GM19238 (cell line): ENCODE data around the gene UBAC2.

ENCODE experiments used
- DNase-seq: peaks from one replicate; pipeline ENCODE4 v3.0.0; 2011; ENCODE audit warnings: low spot score; ENCODE audit not compliant: insufficient read length

UBAC2 gene

GRCh38 chr13:99310382-99311031 is 109.9 kb downstream of the UBAC2 start:
- DNase-seq, result no peak

- DNase-seq, result no peak
These were observed 110.5 kb downstream of the UBAC2 start for GRCh38 chr13:99311137-99311536.

DNA sequence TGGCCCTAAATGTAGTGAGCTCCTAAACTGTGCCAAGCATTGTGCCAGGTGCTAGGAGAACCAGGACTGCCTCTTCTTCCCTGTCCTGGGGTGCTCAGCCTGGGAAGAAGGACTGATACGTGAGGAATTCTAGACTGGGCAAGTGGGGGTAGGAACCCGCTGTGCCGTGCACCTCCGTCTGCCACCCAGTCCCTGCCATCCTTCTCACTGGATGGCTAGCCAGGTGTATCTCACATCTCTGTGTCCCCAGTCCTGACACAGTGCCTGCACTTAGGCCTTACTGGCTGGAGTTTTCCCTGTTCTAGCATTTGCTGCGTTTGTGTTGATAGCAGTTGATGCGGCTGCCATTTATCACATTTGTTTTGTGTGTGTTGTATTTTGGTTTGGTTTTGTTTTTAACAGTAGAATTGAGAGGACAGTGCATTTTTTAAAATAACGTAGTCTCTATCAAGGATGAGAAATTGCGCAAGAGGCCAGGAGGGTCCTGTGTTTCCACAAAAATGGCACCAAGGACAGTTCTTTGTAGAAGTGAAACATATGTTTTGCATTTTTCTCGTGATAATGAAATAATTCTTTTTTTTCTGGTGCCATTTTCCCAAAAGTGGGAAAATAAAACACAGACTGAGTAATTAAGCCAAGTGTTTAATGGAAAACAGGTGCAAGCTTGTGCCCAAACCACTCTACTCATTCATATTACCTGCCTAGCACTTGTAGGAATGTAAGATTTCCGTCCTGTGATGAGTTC is 111.3 kb downstream of the UBAC2 start:
- DNase-seq, result no peak

GRCh38 chr13:99312493-99312883 is 111.8 kb downstream of the UBAC2 start:
- no peak for DNase-seq

DNA sequence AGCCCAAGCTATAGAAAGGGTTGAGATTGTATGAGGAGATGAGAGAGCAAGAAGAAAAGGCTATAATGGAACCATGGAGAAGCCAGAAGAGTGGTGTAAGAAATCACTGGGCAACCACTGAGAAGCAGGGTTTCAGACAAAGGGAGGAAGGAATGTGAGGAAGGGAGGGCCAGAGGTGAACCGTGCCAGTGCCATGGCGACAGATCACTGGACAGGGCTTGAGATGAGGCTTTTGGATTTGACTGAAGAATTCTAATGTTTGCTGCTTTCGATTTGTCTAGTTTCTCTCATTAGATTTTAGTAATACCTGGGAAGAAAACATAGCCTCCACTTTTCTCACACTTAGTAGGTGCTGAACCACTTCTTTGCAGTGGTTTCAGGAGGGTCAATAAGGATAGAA is 112.8 kb downstream of the UBAC2 start:
- no peak for DNase-seq

GRCh38 chr13:99313941-99314340 is 113.3 kb downstream of the UBAC2 start:
- DNase-seq, result no peak

DNA sequence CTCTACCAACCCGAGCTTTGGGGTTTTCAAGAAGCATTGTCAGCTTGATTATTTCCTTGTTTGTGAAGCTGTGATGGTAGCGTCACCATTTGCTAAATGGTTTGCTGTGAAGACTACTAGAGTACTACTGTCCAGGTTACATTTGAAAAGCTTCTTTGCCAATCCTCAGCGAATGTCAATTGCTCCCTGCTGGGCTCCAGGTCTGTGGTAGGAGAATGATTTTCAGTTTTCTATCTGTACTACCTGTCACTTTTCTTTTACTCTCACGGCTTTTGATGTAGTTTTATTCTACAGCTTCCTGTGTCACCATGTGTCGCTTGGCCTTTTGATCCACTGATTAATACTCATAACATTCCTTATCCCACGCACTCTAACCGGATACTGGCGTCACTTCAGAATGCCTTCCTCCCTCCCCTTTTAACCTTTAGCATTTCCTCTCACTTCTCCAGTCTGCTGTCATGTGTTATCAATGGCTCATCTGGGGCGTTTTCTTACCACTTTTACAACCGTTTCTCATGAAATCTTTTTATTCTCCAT is 114.1 kb downstream of the UBAC2 start:
- DNase-seq, result no peak

GRCh38 chr13:99315186-99315585 is 114.5 kb downstream of the UBAC2 start:
- no peak for DNase-seq

DNA sequence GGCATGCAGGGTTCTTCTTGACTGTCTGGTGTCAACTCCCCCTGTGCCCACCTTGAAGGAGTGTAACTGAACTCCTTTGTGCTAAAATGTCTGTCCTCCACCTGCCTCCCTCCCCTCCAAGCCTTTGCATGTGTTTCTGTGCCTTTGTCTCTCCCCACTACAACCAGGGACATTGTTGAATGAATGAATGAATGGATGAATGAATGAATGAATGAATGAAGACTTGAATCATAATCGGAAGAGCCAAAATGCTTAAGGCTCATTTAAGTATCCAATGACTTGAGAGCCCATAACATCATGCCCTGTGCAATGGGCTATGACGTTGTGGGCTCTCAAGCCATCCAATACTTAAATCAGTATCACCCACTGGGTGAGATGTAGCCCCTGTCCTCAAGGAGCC is 115.6 kb downstream of the UBAC2 start:
- DNase-seq, result no peak

DNA sequence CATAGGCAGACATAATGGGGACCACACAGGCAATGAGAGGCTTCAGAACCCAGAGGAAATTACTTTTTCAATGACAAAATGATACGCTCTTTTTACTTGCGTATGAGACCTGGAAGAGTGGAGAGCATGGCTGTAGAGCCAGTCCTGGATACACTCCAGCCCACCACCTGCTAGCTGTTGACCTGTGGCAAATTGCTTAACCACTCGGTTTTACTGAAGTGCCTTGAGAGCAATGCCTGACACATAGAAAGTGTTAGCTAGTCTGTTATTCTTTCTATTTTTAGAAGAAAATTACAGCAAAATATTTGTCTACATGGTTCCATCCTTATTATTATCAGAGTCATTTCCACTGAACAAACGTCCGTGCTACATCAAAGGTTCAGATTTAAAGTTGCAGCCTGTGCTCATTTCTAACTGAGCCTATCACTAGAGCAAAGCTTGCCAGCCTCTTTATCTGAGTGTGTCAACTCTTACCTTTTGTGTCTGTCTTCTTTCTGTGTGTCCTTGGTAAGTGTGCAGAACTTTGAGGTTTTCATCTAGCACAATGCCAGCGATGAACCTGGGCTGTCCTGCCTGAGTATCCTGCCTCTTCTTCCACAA is 116.1 kb downstream of the UBAC2 start:
- no peak for DNase-seq

DNA sequence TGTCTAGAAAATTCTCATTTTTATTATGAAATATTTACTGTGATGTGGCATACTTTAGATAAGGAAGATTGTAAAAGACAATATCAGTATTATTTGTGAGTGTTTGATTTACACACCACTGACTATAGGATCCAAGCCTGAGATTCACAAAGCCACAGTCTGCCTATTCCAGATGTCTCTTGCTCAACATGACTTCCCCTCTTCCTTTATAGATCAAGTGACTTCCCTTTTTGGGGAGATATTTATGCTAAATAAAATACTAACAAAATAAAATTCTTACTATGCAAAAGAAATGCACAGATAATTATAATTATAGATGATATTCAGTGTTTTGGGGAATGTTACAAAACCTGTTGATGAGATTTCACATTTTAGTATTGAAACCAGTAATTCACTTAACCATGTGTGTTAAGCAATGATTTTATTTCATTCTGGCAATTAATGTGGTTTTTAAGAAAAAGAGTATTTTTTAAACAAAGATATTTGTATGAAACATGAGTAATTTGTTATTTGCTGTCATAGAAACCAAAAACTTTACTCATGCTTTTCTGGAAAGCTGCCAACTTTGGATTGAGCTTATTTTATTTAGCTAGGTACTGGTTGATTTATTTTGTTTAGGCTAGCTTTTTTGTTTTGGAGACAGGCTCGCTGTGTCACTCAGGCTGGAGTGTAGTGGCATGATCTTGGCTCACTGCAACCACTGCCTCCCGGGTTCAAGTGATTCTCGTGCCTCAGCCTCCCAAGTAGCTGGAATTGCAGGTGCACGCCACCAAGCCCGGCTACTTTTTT is 120.2 kb downstream of the UBAC2 start:
- DNase-seq, result no peak

GRCh38 chr13:99321709-99322108 is 121.1 kb downstream of the UBAC2 start:
- DNase-seq, result no peak

- peak; percentile 12 for DNase-seq
These were observed 121.8 kb downstream of the UBAC2 start for GRCh38 chr13:99322297-99323103.

- no peak for DNase-seq
These were observed 122.8 kb downstream of the UBAC2 start for GRCh38 chr13:99323488-99323887.

GRCh38 chr13:99326012-99326411 is 125.4 kb downstream of the UBAC2 start:
- no peak for DNase-seq

- DNase-seq, result no peak
These were observed 126.5 kb downstream of the UBAC2 start for GRCh38 chr13:99327126-99327525.

DNA sequence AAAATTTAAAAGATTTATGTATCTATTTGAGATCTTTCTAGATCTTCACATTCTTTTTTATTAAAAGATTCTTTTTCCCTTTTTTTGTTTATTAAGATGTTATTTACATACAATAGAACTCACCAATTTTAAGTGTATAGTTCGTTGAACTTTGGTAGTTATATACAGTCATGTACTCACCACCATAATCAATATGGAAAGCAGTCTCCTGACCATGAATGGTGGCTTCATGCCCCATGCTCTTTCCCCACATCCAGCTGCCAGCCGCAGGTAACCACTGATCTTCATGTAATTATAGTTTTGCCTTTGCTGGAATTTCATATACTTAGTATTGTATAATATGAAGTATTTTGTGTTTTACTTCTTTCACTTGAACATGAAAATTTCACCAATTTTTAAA is 127.1 kb downstream of the UBAC2 start:
- no peak for DNase-seq

- no peak for DNase-seq
These were observed 128.8 kb downstream of the UBAC2 start for GRCh38 chr13:99329477-99329876.

- no peak for DNase-seq
These were observed 130.3 kb downstream of the UBAC2 start for GRCh38 chr13:99330942-99331341.

- no peak for DNase-seq
These were observed 131.2 kb downstream of the UBAC2 start for GRCh38 chr13:99331881-99332293.

DNA sequence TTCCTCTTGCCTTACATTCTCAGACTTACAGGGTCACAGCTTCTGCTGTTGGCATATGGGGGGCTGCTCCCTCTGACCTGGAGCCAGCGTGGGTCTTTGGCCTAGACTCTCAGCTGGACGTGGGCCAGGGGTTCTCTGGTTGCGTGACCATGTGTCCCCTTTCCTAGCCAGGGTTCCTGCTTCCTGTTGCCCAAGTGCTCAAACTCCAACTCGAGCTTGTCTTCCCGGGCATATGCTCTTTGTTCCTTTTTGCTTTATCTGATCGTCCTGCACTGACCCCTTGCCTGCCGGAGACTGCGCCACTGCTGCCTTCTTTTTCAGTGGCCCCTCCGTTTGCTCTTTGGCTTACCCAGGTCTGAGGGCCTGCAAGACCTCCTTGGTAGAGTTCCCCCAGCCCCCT is 131.8 kb downstream of the UBAC2 start:
- DNase-seq, result no peak
